Testis (tissue), 3 donors: ENCODE data around the gene MAMLD1. TPM values are rescaled to one million over a fixed set of nuclear protein-coding genes. Genes with fewer than 3 reads are reported as not detected.

Experiments used
- DNase-seq: peaks from one replicate; pipeline ENCODE4 v3.0.0-alpha.2; 2019
- H3K27ac ChIP-seq, 2 donors: fragments of 200-600 bp; sonication (generic); one replicate each; pipeline ENCODE4 v1.5.1; 2019
- H3K27me3 ChIP-seq: fragments of 200-600 bp; sonication (generic); one replicate; pipeline ENCODE4 v1.5.1; 2019
- H3K36me3 ChIP-seq: fragments of 200-600 bp; sonication (generic); one replicate; pipeline ENCODE4 v1.5.1; 2017; ENCODE audit warnings: low read depth; ENCODE audit errors: missing control alignments
- H3K4me1 ChIP-seq: fragments of 200-600 bp; sonication (generic); one replicate; pipeline ENCODE4 v1.5.1; 2019
- H3K4me3 ChIP-seq, 2 donors: fragments of 200-600 bp; sonication (generic); one replicate each; pipeline ENCODE4 v1.5.1; 2017 to 2019
- H3K9me3 ChIP-seq: fragments of 200-600 bp; sonication (generic); one replicate; pipeline ENCODE4 v1.5.1; 2017
- CTCF ChIP-seq, 3 experiments: fragments of 450-650 bp in 2 of 3; fragments of 200-600 bp in 1 of 3; sonication (generic) in 1 of 3; IDR thresholded peaks; one replicate each; pipeline ENCODE4 v1.5.1; 2016 to 2019; ENCODE audit warnings: antibody characterized with exemption in 3 of 3, mild to moderate bottlenecking in 2 of 3, moderate library complexity in 1 of 3
- POLR2A ChIP-seq: fragments of 450-650 bp; IDR thresholded peaks from one replicate; pipeline ENCODE4 v1.6.1; 2017; ENCODE audit warnings: antibody characterized with exemption, mild to moderate bottlenecking, moderate library complexity
- WGBS, 2 donors: methylation state at CpG; one replicate each; pipeline ENCODE4 v1.1.5; 2018; 5-methylcytosine and 5-hydroxymethylcytosine counted together
- intact Hi-C: fragments of 100-400 bp; cut with DNase I; formaldehyde crosslinking; loops from one replicate; pipeline ENCODE4 v1.15.1; 2023; ENCODE audit warnings: low total_unique reads
- polyA plus RNA-seq: library from polyadenylated mRNA; stranded (reverse); fragments of 350-450 nt; fragmentation: Illumina TruSeq; extraction: RNeasy Lipid Tissue Mini Kit (QIAGEN cat#74804); gene quantifications from one replicate; pipeline ENCODE4 v1.2.3, GENCODE V29; 2014; ENCODE audit warnings: low read depth, low replicate concordance; ENCODE audit not compliant: insufficient read depth
- total RNA-seq, 2 donors: library from RNA; depleted of rRNA; stranded (reverse); fragments of >200 nt; gene quantifications; one replicate each; pipeline ENCODE4 v1.2.3, GENCODE V29; 2016

Gene MAMLD1
- total and polyA plus RNA-seq, 3 donors from 2014 or later: 31.3 to 91.5 (median 70.6) TPM

GRCh38 chrX:150377005-150377404, 13.9 kb downstream of the MAMLD1 start:
- H3K36me3 ChIP-seq: no peaks in the 10 kb centered on the region
- no peak overlapping the region for H3K4me3 ChIP-seq
- H3K4me1 ChIP-seq: peaks cover 8% of the 10 kb centered on the region
- DNase-seq: no peak
- no peak for TF ChIP-seq POLR2A
- no peak for TF ChIP-seq CTCF (IDR thresholded peaks at IDR 0.05)
- WGBS, 2 donors: 40 to 47% methylated on average over 1 to 3 of the region's 3 CpGs
- no peaks in the 10 kb centered on the region for H3K9me3 ChIP-seq
- H3K27me3 ChIP-seq: no peaks in the 10 kb centered on the region
- H3K27ac ChIP-seq: no peak overlapping the region
- intact Hi-C loops: no loop called here

GRCh38 chrX:150405006-150405405, 41.9 kb downstream of the MAMLD1 start:
- TF ChIP-seq CTCF (IDR thresholded peaks at IDR 0.05): no peak
- TF ChIP-seq POLR2A: no peak

GRCh38 chrX:150405576-150405975, 42.5 kb downstream of the MAMLD1 start:
- no peak for DNase-seq

More at GRCh38 chrX:150405006-150405405, 41.9 kb downstream of the MAMLD1 start:
- H3K27ac ChIP-seq: no peak overlapping the region
- no peak overlapping the region for H3K4me3 ChIP-seq
- H3K36me3 ChIP-seq: no peaks in the 10 kb centered on the region
- no peaks in the 10 kb centered on the region for H3K9me3 ChIP-seq
- DNase-seq: no peak
- WGBS, 2 donors: 50 to 59% methylated on average over 1 of the region's 1 CpG
- no peaks in the 10 kb centered on the region for H3K27me3 ChIP-seq
- intact Hi-C loops: no loop called here
- no peaks in the 10 kb centered on the region for H3K4me1 ChIP-seq

GRCh38 chrX:150406596-150406995, 43.5 kb downstream of the MAMLD1 start:
- Histone ChIP-seq H3K27ac (no peak overlapping the region), H3K4me3 (no peak overlapping the region), H3K4me1 (no peaks in the 10 kb centered on the region), H3K9me3 (no peaks in the 10 kb centered on the region), H3K36me3 (no peaks in the 10 kb centered on the region), H3K27me3 (no peaks in the 10 kb centered on the region)
- TF ChIP-seq CTCF (IDR thresholded peaks at IDR 0.05): no peak
- 92 to 95% methylated on average over 5 to 6 of the region's 6 CpGs for WGBS, 2 donors
- intact Hi-C loops: no loop called here
- no peak for DNase-seq

More at GRCh38 chrX:150405576-150405975, 42.5 kb downstream of the MAMLD1 start:
- Histone ChIP-seq H3K4me3 (no peak overlapping the region), H3K4me1 (no peaks in the 10 kb centered on the region), H3K9me3 (no peaks in the 10 kb centered on the region), H3K36me3 (no peaks in the 10 kb centered on the region), H3K27ac (no peak overlapping the region), H3K27me3 (no peaks in the 10 kb centered on the region)
- TF ChIP-seq POLR2A (no peak), CTCF (IDR thresholded peaks at IDR 0.05) (no peak)
- intact Hi-C loops: no loop called here
- 64% methylated on average over 4 of the region's 4 CpGs; no CpG with 5 or more reads in 1 of the 2 donors for WGBS, 2 donors

- intact Hi-C loops: no loop called here
- Histone ChIP-seq H3K9me3 (no peaks in the 10 kb centered on the region), H3K4me3 (no peak overlapping the region), H3K4me1 (no peaks in the 10 kb centered on the region), H3K36me3 (no peaks in the 10 kb centered on the region), H3K27me3 (no peaks in the 10 kb centered on the region), H3K27ac (no peak overlapping the region)
- TF ChIP-seq POLR2A: no peak
- no peak for TF ChIP-seq CTCF (IDR thresholded peaks at IDR 0.05)
- no peak for DNase-seq
- WGBS, 2 donors: 76 to 89% methylated on average over 5 of the region's 5 CpGs
Measured at GRCh38 chrX:150408007-150408406, 44.9 kb downstream of the MAMLD1 start.
